DMS153 treated with DMSO at 0.1 percent for 48 hours (cell line): Measurements from ENCODE around the gene RAB27A.
A peak's percentile ranks its signal among the peaks of the same experiment; 100 is the strongest.

ENCODE experiments used
- DNase-seq: peaks from one replicate; lab custom pipeline; 2025; ENCODE audit not compliant: unreplicated experiment; lab: John Stamatoyannopoulos, UW

Gene RAB27A

GRCh38 chr15:55230051-55230670 is 59.5 kb downstream of the RAB27A start:
- DNase-seq, result no peak

- DNase-seq, result no peak
Measured at GRCh38 chr15:55226127-55226526, 63.5 kb downstream of the RAB27A start.

- DNase-seq, result no peak
Measured at GRCh38 chr15:55224892-55225291, 64.7 kb downstream of the RAB27A start.

- DNase-seq, result no peak
Measured at GRCh38 chr15:55222588-55222987, 67.0 kb downstream of the RAB27A start.

GRCh38 chr15:55221090-55222011 is 68.3 kb downstream of the RAB27A start:
- no peak for DNase-seq

GRCh38 chr15:55220606-55221005 is 69.0 kb downstream of the RAB27A start:
- DNase-seq, result no peak

GRCh38 chr15:55218056-55218455 is 71.6 kb downstream of the RAB27A start:
- no peak for DNase-seq

GRCh38 chr15:55204464-55204863 is 85.1 kb downstream of the RAB27A start:
- DNase-seq, result no peak

- no peak for DNase-seq
Measured at GRCh38 chr15:55202206-55202605, 87.4 kb downstream of the RAB27A start.

- no peak for DNase-seq
Measured at GRCh38 chr15:55198706-55199105, 90.9 kb downstream of the RAB27A start.

- no peak for DNase-seq
Measured at GRCh38 chr15:55197719-55198118, 91.9 kb downstream of the RAB27A start.

- no peak for DNase-seq
Measured at GRCh38 chr15:55197362-55197705, 92.3 kb downstream of the RAB27A start.

GRCh38 chr15:55196458-55197361 is 92.9 kb downstream of the RAB27A start, which contains the start of gene RSL24D1:
RSL24D1 (minus strand) TSS chr15:55196941; CDS start chr15:55196890, 51 bp downstream.
- DNase-seq, result peak; percentile 61

- DNase-seq, result no peak
Measured at GRCh38 chr15:55195996-55196395, 93.6 kb downstream of the RAB27A start.

GRCh38 chr15:55194256-55194655 is 95.4 kb downstream of the RAB27A start:
- no peak for DNase-seq

- DNase-seq, result no peak
Measured at GRCh38 chr15:55186331-55186730, 103.3 kb downstream of the RAB27A start.

GRCh38 chr15:55183679-55184078 is 105.9 kb downstream of the RAB27A start:
- DNase-seq, result no peak

- no peak for DNase-seq
Measured at GRCh38 chr15:55179141-55179540, 110.5 kb downstream of the RAB27A start.

GRCh38 chr15:55170361-55170760 is 119.3 kb downstream of the RAB27A start:
- no peak for DNase-seq

GRCh38 chr15:55168350-55168974 is 121.2 kb downstream of the RAB27A start:
- no peak for DNase-seq

- no peak for DNase-seq
Measured at GRCh38 chr15:55164284-55164683, 125.3 kb downstream of the RAB27A start.
